Astrocyte of the spinal cord (primary cell): Measurements from ENCODE around the gene HBD.

Experiments
- DNase-seq: peaks from one replicate; pipeline ENCODE4 v3.0.0; 2011; ENCODE audit warnings: low read depth, low spot score
- H3K4me3 ChIP-seq: 2 replicates; pipeline ENCODE4 v1.5.1; 2011; ENCODE audit warnings: low read depth, mild to moderate bottlenecking, low read length, moderate library complexity
- in situ Hi-C: cut with HindIII; loops from 2 replicates; pipeline ENCODE4 v1.10.0; 2017; ENCODE audit warnings: low sequenced_read_pairs
- TF ChIP-seq, protein P1 (sequence below): IDR thresholded peaks from 2 replicates; pipeline ENCODE4 v1.5.1; 2012; ENCODE audit warnings: low read depth, mild to moderate bottlenecking, low read length, inconsistent platforms

The HBD gene

GRCh38 chr11:5240458-5240857 is 6.2 kb upstream of the HBD start:
- TF ChIP-seq, protein P1, sequence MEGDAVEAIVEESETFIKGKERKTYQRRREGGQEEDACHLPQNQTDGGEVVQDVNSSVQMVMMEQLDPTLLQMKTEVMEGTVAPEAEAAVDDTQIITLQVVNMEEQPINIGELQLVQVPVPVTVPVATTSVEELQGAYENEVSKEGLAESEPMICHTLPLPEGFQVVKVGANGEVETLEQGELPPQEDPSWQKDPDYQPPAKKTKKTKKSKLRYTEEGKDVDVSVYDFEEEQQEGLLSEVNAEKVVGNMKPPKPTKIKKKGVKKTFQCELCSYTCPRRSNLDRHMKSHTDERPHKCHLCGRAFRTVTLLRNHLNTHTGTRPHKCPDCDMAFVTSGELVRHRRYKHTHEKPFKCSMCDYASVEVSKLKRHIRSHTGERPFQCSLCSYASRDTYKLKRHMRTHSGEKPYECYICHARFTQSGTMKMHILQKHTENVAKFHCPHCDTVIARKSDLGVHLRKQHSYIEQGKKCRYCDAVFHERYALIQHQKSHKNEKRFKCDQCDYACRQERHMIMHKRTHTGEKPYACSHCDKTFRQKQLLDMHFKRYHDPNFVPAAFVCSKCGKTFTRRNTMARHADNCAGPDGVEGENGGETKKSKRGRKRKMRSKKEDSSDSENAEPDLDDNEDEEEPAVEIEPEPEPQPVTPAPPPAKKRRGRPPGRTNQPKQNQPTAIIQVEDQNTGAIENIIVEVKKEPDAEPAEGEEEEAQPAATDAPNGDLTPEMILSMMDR: no peak
- in situ Hi-C loops: no loop called here
- no peak for DNase-seq
- no peak overlapping the region for H3K4me3 ChIP-seq

DNA sequence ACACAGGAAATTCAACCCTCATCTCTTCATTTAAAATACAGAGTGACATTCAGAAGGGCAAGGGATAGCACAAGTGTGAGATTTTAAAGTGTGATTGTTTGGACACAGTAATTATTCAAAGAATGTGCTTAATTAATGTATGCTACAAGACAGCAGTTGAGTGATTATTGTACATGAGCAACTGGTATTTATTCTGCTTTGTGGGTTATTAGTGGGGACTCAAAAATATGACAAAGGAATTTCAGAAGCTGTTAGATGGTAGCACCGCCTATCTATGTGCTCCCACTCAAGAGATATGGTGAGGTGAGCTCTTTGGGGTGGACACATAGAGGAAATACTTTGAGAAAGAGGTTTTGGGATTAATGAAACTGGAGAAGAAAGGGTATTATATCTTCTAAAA is 5.8 kb upstream of the HBD start:
- in situ Hi-C loops: no loop called here
- H3K4me3 ChIP-seq: no peak overlapping the region
- TF ChIP-seq, protein P1: no peak
- no peak for DNase-seq

DNA sequence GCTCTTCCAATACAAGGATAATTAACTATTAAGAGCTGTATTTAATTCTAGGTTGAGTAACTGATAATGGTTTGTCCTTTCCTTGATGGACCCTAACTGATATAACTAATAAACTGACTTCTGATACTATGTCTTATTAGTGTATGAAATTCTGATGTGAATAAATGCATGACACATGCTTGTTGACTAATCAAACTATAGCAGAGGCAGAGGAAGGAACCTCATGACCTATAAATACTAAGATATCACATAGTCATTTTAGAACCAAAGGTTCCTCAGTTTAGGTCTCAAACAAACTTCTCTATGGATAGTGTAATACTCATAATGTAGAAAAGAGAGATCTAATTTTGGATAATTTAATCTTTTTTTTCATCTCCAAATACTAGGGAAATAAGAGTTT is 4.8 kb upstream of the HBD start:
- DNase-seq: no peak
- in situ Hi-C loops: no loop called here
- H3K4me3 ChIP-seq: no peak overlapping the region
- TF ChIP-seq, protein P1: no peak

DNA sequence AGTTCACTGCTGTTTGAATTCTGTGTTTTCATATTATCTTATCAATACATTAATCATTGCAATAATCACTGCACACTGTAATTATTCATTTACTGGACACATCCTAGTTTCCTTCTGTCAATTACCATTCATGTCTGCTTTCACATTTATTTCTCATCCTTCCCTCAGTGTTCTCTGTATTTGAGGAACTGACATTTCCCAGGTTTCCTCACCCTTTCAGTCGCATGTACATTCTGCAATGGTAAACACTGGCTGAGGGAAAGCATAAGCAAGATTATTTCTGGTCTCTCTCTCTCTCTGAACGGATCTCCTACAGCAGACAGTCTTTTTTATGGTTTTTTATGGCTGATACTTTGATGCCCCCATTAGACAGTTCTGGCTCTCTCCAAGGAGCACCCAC is 4.2 kb upstream of the HBD start:
- in situ Hi-C loops: no loop called here
- TF ChIP-seq, protein P1: no peak
- DNase-seq: no peak
- H3K4me3 ChIP-seq: no peak overlapping the region

- TF ChIP-seq, protein P1: no peak
- in situ Hi-C loops: no loop called here
- no peak overlapping the region for H3K4me3 ChIP-seq
- no peak for DNase-seq
Observed at GRCh38 chr11:5237420-5237819, 3.1 kb upstream of the HBD start.

DNA sequence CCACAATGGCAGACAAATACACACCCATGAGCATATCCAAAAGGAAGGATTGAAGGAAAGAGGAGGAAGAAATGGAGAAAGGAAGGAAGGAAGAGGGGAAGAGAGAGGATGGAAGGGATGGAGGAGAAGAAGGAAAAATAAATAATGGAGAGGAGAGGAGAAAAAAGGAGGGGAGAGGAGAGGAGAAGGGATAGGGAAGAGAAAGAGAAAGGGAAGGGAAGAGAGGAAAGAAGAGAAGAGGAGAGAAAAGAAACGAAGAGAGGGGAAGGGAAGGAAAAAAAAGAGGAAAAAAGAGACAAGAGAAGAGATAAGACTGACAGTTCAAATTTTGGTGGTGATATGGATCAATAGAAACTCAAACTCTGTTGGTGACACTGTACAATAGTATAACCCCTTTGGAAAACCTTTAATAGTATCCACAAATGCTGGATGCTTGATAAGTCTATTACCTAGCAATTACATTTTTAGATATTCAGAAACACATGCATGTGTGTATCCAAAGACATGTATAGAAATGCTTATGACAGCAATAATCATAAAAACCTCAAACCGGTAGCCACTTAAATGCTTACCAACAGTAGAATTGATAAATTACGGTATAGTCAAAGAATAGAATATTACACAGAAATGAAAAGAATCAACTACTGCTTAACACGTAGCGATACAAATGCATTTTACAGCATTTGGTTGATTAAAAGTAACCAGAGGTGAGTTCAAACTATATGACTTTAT is 1.2 kb upstream of the HBD start:
- DNase-seq: no peak
- in situ Hi-C loops: no loop called here
- TF ChIP-seq, protein P1: no peak
- no peak overlapping the region for H3K4me3 ChIP-seq
